Jurkat, Clone E6-1 (cell line): Measurements from ENCODE around the gene PHOSPHO1. TPM values are rescaled to one million over a fixed set of nuclear protein-coding genes. Genes with fewer than 3 reads are reported as not detected.
A peak's percentile ranks its signal among the peaks of the same experiment; 100 is the strongest.
"Not testable (repeated sequence)": the region's sequence is repeated elsewhere in the genome, so short reads cannot be mapped to it uniquely, and the experiment has no call there.

Source experiments
- DNase-seq: peaks from one replicate; pipeline ENCODE4 v3.0.0-alpha.2; 2011; ENCODE audit warnings: low read depth, low spot score
- H3K4me3 ChIP-seq: 2 replicates; pipeline ENCODE4 v1.5.1; 2011; ENCODE audit warnings: mild to moderate bottlenecking, low read length, control low read depth, moderate library complexity
- polyA plus RNA-seq: library from polyadenylated mRNA; unstranded; fragments of >200 nt; gene quantifications from one replicate; pipeline ENCODE4 v1.2.1, GENCODE V29; 2012; ENCODE audit warnings: missing spikeins; ENCODE audit not compliant: insufficient read length, insufficient read depth

The PHOSPHO1 gene, protein sequence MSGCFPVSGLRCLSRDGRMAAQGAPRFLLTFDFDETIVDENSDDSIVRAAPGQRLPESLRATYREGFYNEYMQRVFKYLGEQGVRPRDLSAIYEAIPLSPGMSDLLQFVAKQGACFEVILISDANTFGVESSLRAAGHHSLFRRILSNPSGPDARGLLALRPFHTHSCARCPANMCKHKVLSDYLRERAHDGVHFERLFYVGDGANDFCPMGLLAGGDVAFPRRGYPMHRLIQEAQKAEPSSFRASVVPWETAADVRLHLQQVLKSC
- 2.9 TPM for polyA plus RNA-seq

DNA sequence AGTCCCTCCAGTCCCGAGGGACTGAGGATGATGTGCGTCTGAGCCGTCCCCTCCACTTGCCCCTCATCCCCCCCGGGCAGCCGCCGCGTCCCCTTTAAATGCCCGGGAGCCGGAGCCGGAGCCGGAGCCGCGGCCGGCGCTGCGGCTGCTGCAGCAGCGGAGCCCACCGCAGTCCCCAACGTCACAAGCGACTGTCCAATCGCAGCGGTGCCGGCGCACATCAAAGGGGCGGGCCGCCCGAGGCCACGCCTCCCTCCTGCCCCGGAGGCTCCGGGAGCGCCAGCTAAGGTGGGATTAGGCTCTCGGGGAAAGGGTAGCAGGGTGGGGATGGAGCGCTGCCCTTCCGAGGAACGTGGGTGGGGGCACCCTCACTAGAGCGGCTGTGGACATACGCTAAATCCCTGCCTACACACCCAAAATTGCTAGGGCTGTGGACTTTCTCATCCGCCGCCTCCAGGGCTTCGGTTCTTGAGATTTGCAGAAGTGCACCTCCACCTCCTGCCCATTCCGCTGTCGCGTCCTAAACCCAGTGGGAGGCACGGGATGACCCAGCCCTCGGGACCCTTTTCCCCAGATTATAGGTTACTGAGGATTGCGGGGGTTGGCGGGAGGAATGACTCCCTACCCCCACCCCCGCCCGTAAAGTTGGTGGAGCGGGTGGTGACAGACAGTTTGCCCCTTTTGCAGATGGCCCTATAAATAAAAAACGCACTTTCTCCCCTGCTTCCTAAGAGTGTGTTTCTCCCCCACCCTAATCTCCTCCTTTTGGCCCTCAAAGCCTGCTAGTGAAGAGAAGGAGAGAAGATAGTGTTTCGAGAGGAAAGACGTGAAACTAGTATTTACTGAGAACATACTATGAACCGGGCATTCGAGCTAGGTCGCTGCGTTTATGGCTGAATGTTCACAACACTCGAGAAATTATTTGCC is at the start of gene PHOSPHO1:
Gene PHOSPHO1 (minus strand): TSS at position 152 of the 927 bp plus-strand sequence. CDS start 4,096 bp downstream, outside the sequence.
- peak within 1 kb of the TSS; percentile 74 for H3K4me3 ChIP-seq
- DNase-seq, result peak; percentile 78

DNA sequence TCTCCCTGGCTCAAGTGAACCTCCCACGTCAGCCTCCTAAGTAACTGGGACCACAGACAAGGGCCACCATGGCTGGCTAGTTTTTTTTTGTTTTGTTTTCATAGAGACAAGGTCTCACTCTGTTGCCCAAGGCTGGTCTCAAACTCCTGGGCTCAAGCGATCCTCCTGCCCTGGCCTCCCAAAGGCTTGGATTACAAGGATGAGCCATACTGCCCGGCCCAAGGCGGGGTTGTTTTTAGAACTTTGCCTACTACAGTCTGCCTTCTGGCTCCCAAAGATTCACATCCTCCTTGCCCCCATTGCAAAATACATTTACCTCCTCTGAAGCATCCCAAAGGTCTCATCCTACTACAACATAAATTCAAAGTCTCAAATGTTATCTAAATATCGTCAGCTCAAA is 49.5 kb upstream of the PHOSPHO1 start:
- no peak overlapping the region for H3K4me3 ChIP-seq
- DNase-seq, result no peak

DNA sequence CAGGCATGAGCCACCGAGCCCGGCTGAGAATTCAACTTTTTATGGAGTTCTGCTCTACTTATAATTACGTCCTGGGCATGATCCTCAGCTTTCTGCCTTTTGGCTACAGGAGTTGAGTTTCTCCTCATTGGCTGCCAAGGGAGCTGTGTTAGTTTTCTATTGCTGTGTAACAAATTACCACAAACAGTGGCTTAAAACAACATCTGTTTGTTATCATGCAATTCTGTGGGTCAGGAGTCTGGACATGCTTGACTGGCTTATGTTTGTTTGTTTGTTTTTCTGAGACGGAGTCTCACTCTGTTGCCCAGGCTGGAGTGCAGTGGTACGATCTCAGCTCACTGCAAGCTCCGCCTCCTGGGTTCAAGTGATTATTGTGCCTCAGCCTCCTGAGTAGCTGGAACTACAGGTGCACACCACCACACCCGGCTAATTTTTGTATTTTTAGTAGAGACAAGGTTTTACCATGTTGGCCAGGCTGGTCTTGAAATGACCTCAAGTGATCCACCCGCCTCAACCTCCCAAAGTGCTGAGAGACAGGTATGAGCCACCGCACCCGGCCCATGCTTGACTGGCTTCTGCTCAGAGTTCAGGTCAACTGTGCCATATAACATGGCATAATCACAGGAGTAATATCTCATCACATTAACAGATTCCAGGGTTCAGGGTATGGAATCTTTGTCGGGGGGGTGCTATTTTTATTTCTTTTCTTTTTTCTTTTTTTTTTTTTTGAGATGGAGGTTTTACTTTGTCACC is 48.9 kb upstream of the PHOSPHO1 start:
- DNase-seq, result not testable (repeated sequence)

DNA sequence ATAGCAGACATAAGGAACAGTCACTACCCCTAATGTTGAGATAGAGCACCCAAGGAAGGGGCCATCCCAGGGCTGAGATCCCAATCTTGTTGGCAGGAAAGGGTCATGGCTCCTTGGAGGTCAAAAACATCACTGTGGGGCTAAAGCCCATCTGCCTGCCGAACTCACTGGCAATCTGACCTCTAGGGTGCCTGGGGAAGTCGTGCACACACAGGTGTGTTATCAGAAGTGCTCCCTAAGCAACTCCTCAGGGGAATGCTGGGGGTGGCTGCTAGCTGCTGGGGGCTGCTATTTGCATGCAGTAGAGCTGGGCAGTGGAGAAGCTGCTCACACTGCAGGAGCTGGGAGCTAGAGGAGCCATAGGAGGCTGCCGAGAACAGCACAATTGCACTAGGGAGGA is 47.5 kb upstream of the PHOSPHO1 start:
- no peak for DNase-seq

More for the DNA sequence above, 48.9 kb upstream of the PHOSPHO1 start:
- not testable (repeated sequence) for H3K4me3 ChIP-seq

DNA sequence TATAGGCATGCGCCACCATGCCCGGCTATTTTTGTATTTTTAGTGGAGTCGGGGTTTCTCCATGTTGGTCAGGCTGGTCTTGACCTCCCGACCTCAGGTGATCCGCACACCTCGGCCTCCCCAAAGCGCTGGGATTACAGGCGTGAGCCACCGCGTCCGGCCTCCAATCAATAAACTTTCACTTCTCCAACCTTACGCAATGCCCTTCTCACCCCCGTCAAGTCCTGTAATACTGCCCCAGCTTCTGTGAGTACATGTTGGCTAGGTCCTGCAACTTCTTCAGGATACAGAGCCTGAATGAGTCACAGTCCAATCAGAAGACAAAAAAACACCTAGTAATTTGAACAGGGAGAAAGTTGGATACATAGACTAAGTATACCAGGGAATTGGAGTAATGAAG is 47.1 kb upstream of the PHOSPHO1 start:
- no peak overlapping the region for H3K4me3 ChIP-seq
- DNase-seq, result no peak

More for the DNA sequence above, 47.5 kb upstream of the PHOSPHO1 start:
- no peak overlapping the region for H3K4me3 ChIP-seq

DNA sequence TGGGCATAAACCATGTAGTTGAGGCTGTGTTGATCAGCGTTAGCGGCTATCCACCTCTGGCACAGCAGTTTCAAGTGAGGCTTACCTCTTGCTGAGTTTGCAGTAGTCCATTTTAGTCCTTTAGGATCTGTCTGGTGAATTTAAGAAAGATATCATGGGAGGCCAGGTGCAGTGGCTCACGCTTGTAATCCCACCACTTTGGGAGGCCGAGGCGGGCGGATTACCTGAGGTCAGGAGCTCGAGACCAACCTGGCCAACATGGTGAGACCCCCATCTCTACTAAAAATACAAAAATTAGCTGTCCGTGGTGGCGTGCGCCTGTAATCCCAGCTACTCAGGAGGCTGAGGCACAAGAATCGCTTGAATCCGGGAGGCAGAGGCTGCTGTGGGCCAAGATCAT is 45.4 kb upstream of the PHOSPHO1 start:
- H3K4me3 ChIP-seq, DNase-seq: not testable (repeated sequence)

DNA sequence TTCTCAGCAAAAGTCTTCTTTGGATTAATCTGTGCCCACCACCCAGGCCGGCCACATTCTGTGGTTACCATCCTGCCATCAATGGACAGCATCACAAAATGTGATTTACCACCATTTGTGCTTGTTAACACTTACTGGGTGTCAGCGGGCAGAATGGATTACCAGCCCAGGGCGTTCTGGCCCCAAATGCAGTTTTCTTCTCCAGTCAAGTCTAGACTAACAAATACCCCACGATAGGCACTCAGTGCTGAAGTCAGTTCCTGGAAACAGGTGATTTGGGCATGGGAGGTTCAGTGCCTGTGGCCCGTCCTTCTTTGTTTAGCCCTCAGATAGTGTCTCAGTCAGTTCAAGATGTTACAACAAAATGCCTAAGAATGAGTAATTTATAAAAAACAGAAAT is 38.8 kb upstream of the PHOSPHO1 start:
- no peak overlapping the region for H3K4me3 ChIP-seq
- no peak for DNase-seq

DNA sequence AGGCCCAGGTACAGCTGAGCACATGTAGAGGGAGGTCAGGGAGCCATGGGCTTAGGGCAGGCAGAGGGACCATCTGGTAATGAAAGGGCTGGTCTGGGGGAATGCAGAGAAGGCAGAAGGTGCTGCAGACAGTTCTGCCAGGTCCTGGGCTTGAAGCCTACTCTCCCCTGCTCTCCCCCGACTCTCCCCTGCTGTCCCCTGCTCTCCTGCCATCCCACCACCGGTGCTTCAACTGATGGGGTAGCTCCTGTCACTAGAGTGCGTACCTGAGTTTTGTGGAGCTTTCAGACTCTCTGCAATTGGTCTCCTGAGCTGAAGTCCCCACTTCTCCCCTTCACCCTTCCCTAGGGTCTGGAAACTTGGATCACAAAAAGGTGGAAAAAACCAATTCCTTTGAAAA is 37.3 kb upstream of the PHOSPHO1 start:
- no peak overlapping the region for H3K4me3 ChIP-seq
- DNase-seq, result no peak

DNA sequence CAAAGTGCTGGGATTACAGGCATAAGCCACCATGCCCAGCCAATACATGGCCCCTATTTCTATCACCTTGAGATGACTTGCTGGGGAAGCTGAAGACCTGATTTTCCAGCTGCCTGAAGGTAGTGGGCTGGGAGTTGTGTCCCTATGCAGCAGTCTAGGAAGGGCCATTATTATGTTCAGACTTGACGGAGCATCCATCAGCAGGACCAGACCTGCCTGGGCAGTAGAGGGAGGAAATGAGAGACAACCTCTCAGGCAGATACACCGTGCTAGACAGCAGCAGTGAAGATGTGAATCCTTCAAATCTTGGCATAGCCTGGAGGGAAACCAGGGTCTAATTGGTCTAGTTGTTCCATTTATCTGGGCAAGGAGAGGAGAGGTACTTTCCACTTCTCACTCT is 35.6 kb upstream of the PHOSPHO1 start:
- no peak overlapping the region for H3K4me3 ChIP-seq
- DNase-seq, result no peak

DNA sequence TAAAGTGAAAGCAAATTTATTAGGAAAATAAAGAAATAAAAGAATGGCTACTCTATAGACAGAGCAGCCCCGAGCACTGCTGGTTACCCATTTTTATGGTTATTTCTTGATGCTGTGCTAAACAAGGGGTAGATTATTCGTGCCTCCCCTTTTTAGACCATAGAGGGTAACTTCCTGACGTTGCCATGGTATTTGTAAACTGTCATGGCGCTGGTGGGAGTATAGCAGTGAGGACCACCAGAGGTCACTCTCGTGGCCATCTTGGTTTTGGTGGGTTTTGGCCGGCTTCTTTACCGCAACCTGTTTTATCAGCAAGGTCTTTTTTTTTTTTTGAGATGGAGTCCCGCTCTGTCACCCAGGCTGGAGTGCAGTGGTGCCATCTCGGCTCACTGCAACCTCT is 31.0 kb upstream of the PHOSPHO1 start:
- H3K4me3 ChIP-seq, DNase-seq: not testable (repeated sequence)

DNA sequence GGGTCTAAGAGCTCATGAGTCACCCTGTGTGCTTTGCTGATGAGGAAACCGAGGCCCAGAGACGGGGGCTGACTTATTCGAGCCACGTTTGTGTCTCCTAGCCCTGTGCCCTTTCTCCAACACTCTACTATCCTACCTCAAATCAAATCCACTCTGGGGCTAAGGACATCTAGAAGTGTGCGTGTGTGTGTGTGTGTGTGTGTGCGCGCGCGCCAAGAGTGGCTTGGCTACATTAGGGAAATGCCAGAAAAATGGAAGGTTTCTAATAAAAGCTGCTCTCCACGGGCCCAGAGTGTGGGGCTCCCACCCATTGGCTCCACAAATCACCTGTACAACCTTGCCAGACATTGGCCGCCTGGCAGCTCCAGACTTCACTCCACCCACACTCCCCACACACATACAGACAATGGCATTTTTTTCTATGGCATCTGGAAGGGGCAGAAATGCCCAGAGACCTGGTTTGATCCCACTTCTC is 30.3 kb upstream of the PHOSPHO1 start:
- DNase-seq, result no peak
- peak overlapping the region; percentile 38; the same call in 1 of the 2 replicates for H3K4me3 ChIP-seq

DNA sequence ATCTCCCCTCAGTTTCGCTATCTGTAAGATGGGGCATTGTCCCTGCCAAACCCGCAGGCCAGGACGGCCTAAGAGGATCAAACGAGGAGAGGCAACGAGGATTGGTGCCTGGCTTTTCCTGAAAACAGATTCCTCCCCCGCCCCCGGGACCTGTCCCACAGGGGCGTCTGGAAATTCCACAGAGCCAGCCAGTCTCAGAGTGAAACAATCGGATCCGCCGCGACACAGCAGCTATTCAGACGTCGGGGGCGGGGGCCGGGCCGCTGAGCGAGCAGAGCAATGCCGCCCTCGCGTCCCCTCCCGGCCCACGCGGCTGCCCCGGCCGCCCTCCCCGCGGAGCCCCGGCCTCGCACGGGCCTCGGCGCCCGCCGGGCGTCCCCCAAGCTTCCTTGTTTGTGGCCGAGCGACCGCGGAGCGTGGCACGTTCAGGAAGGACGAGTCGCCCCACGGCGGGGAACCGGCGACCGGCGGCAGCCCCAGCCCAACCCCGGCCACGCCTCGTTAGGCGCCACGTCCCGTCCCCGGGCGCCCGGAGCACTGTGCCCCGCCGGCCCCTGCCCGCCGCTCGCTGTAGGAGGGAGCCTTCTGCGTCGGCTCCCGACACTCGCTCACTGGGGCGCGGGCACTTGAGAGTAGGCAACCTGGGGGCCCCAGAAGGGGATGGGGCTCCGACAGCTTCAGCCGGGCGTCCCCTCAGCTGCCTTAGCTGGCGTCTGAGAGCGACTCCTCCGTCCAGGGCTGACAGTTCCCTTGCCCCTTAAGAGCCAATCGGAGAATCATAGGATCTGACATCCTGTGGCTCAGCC is 29.6 kb upstream of the PHOSPHO1 start:
- no peak for DNase-seq
- peak overlapping the region; percentile 38 for H3K4me3 ChIP-seq

DNA sequence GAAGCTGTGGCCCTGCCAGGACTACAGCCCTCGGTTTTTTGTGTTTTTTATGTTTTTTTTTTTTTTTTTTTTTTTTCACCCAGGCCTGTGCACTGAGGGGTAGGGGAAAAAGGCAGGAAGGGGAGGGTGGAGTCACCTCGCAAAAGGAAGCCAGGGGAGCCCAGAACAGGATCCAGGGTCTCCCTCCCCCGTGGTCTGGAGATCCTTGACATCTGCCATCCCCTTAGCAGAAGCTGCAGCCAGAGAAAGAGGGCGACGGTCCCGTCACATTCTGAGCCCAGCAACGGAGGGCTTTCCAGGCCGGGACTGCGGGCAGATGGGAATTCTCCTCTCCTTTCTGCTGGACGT is 29.1 kb upstream of the PHOSPHO1 start:
- peak overlapping the region; percentile 38 for H3K4me3 ChIP-seq

DNA sequence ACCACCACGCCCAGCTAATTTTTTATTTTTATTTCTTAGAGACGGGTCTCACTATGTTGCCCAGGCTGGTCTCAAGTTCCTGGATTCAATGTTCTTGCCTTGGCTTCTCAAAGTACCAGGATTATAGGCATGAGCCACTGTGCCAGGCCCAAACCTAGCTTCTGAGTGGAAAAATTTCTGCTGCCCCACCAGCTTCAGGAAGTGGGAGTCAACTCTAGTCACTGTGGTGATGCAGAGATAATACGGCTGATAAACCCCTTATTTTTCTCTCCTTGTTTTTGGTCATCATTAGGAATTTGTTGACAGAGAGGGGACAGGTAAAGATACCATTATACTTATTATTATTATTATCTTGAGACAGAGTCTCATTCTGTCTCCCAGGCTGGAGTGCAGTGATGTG is 27.8 kb upstream of the PHOSPHO1 start:
- H3K4me3 ChIP-seq, result no peak overlapping the region
- no peak for DNase-seq

More for the DNA sequence above, 29.1 kb upstream of the PHOSPHO1 start:
- DNase-seq, result no peak

DNA sequence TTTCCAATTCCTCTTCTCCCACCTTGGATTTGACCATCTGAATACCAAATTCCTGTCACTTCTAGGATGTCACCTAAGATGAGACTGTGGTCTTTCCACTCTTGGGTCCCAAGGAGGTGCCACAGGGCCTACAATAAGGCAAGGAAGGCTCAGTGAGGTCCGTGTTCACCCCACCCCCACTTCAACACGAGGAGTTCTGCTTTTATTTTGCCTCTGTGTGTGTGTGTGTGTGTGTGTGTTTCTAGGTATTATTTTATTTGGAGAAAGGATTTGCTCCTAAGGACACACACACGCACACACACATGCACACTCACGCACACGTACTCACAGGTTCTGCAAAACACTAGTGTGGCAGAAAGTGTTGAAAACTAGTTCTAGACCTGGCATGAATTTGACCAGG is 24.5 kb upstream of the PHOSPHO1 start:
- DNase-seq, result no peak
- no peak overlapping the region for H3K4me3 ChIP-seq

DNA sequence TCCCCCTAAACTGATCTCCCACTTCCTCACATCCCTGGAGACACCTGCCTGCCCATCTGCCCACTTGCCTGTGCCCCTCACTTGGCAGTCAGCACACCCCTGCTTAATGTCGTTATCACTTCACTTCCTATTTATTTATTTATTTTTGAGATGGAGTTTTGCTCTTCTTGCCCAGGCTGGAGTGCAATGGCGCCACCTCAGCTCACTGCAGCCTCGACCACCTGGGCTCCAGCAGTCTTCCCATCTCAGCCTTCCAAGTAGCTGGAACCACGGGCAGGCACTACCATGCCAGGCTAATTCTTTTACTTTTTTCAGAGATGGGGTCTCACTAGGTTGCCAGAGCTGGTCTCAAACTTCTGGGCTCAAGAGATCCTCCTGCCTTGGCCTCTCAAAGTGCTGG is 23.5 kb upstream of the PHOSPHO1 start:
- no peak for DNase-seq
- H3K4me3 ChIP-seq, result no peak overlapping the region

DNA sequence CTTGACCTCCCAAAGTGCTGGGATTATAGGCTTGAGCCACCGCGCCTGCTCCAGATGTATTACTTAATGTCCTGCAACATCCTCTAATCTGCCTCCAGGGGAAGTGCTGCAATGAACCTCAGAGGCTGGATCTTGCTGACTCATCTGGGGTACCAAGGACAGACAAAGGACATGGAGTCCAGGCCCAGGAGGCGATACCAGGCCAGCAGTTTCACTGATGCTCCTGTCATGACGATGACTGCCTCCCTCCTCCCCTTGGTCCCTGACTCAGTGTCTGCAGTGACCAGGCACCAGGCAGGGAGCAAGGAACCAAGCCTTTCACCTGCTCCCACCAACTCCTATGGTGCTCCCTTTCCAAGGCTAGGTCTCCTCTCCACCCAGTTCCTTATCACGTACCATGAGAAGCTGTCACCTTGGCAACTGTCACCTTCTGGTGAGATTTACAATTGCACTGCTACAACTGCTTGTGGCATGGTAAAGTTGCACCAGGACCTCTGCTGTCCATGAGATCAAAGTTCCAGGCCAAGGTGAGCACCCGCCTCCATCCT is 21.6 kb upstream of the PHOSPHO1 start:
- H3K4me3 ChIP-seq, result no peak overlapping the region
- no peak for DNase-seq

DNA sequence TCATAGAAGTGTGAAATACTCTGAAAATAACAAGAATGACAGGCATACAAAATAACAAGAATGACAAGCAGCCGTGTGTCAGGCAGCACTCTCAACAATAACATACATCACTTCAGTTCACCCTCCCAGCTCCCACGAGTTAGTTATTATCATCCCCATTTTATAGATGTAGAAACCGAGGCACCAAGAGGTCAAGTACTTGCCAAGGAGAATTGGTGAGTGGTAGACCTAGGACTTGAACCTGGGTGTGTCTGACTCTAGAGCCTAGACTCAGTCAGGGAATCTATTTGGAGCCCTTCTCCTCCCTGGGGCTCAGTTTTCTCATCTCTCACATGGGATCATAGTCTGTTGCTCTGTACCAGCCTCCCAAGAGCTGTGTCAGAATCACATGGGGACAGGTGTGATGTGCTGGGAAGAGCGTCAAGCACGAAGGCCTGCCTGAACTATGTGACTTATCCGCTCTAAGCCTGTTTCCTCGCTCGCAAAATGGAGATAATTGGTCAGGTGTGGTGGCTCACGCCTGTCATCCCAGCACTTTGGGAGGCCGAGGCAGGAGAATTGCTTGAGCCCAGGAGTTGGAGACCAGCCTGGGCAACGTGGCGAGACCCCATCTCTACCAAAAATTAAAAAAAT is 19.4 kb upstream of the PHOSPHO1 start:
- no peak for DNase-seq
- no peak overlapping the region for H3K4me3 ChIP-seq
